GM23248 (cell line): ENCODE measurements around the gene RABIF. TPM values are rescaled to one million over a fixed set of nuclear protein-coding genes. Genes with fewer than 3 reads are reported as not detected.

Experiments used
- DNase-seq: peaks from one replicate; pipeline ENCODE4 v3.0.0-alpha.2; 2015
- H2AFZ ChIP-seq: fragments of 200-600 bp; sonication (generic); 2 replicates; pipeline ENCODE4 v1.6.1; 2016; ENCODE audit warnings: antibody characterized with exemption
- H3F3A ChIP-seq: fragments of 200-600 bp; sonication (generic); 2 replicates; pipeline ENCODE4 v1.6.1; 2016; ENCODE audit warnings: mild to moderate bottlenecking, antibody characterized with exemption, mixed run types; ENCODE audit not compliant: insufficient read depth
- H3K27ac ChIP-seq: fragments of 200-600 bp; sonication (generic); 2 replicates; pipeline ENCODE4 v1.5.1; 2016; ENCODE audit warnings: mild to moderate bottlenecking
- H3K27me3 ChIP-seq: fragments of 200-600 bp; sonication (generic); replicated peaks from 2 replicates; pipeline ENCODE4 v1.6.1; 2016; ENCODE audit warnings: mild to moderate bottlenecking; ENCODE audit not compliant: insufficient read depth
- H3K36me3 ChIP-seq: fragments of 200-600 bp; sonication (generic); 2 replicates; pipeline ENCODE4 v1.6.1; 2016; ENCODE audit warnings: low read depth, mild to moderate bottlenecking
- H3K4me1 ChIP-seq: fragments of 200-600 bp; sonication (generic); 2 replicates; pipeline ENCODE4 v1.6.1; 2016; ENCODE audit warnings: mild to moderate bottlenecking; ENCODE audit not compliant: insufficient read depth
- H3K4me2 ChIP-seq: fragments of 200-600 bp; sonication (generic); one replicate; pipeline ENCODE4 v1.6.1; 2016; ENCODE audit warnings: mild to moderate bottlenecking; ENCODE audit not compliant: unreplicated experiment
- H3K4me3 ChIP-seq: fragments of 200-600 bp; sonication (generic); 2 replicates; pipeline ENCODE4 v1.5.1; 2016; ENCODE audit warnings: mild to moderate bottlenecking
- H3K79me2 ChIP-seq: fragments of 200-600 bp; sonication (generic); 2 replicates; pipeline ENCODE4 v1.6.1; 2016; ENCODE audit warnings: mild to moderate bottlenecking; ENCODE audit not compliant: insufficient read depth
- H3K9ac ChIP-seq: fragments of 200-600 bp; sonication (generic); 2 replicates; pipeline ENCODE4 v1.6.1; 2016; ENCODE audit warnings: mild to moderate bottlenecking
- H3K9me2 ChIP-seq: fragments of 200-600 bp; sonication (generic); 2 replicates; pipeline ENCODE4 v1.6.1; 2016; ENCODE audit warnings: mixed run types, mild to moderate bottlenecking, moderate library complexity; ENCODE audit not compliant: insufficient read depth
- H3K9me3 ChIP-seq: fragments of 200-600 bp; sonication (generic); one replicate; pipeline ENCODE4 v1.6.1; 2017; ENCODE audit warnings: low read depth
- H4K20me1 ChIP-seq: fragments of 200-600 bp; sonication (generic); 2 replicates; pipeline ENCODE4 v1.6.0; 2016; ENCODE audit not compliant: insufficient read depth
- EZH2 ChIP-seq: fragments of 200-600 bp; sonication (generic); IDR thresholded peaks from 2 replicates; pipeline ENCODE4 v1.6.1; 2018; ENCODE audit warnings: antibody characterized with exemption, mild to moderate bottlenecking; ENCODE audit not compliant: insufficient read depth, poor library complexity, severe bottlenecking
- EZH2phosphoT487 ChIP-seq: fragments of 200-600 bp; sonication (generic); IDR thresholded peaks from 2 replicates; pipeline ENCODE4 v1.6.1; 2018; ENCODE audit warnings: antibody characterized with exemption, moderate library complexity, mild to moderate bottlenecking, low read depth; ENCODE audit not compliant: insufficient read depth
- WGBS, 2 experiments: methylation state at CpG; one replicate each; pipeline ENCODE4 v1.1.6; 2015 to 2017; ENCODE audit warnings: low lambda C conversion rate in 2 of 2, low coverage in 1 of 2; ENCODE audit errors: missing lambda C conversion rate in 2 of 2; 5-methylcytosine and 5-hydroxymethylcytosine counted together
- in situ Hi-C: fragments of 300-500 bp; cut with MboI; formaldehyde crosslinking; loops from 2 replicates; pipeline ENCODE4 v1.15.0; 2020
- polyA plus RNA-seq: library from polyadenylated mRNA; unstranded; fragments of >200 nt; fragmentation: Nextera tagmentation; extraction: Ambion mirVana; gene quantifications from 2 replicates; pipeline ENCODE4 v1.2.1, GENCODE V29; 2016
- total RNA-seq: library from RNA; depleted of rRNA; stranded (reverse); fragments of >200 nt; shearing (Covaris generic); gene quantifications from 2 replicates; pipeline ENCODE4 v1.2.3, GENCODE V29; 2014

RABIF gene
- total and polyA plus RNA-seq, 2 experiments from 2014 or later = 7.2 to 17.0 TPM

GRCh38 chr1:202888221-202888530 is 773 bp downstream of the RABIF start:
- peaks cover 27% of the 10 kb centered on the region for H3F3A ChIP-seq
- peak overlapping the region; percentile 71 for H3K27ac ChIP-seq
- peak overlapping the region; percentile 85 for H3K4me3 ChIP-seq
- peaks cover 42% of the 10 kb centered on the region for H3K79me2 ChIP-seq
- peak; percentile 64 for DNase-seq
- H3K27me3 ChIP-seq = no peaks in the 10 kb centered on the region
- TF ChIP-seq EZH2 (no peak), EZH2phosphoT487 (no peak)
- H3K36me3 ChIP-seq = peaks cover 8% of the 10 kb centered on the region; the same call in 1 of the 2 replicates
- peak overlapping the region; percentile 91 for H3K4me2 ChIP-seq
- H2AFZ ChIP-seq = peak overlapping the region; percentile 85
- H3K4me1 ChIP-seq = peaks cover 6% of the 10 kb centered on the region; the same call in 1 of the 2 replicates
- H3K9me3 ChIP-seq = no peaks in the 10 kb centered on the region
- in situ Hi-C loops = no loop called here
- H4K20me1 ChIP-seq = no peaks in the 10 kb centered on the region
- no peaks in the 10 kb centered on the region for H3K9me2 ChIP-seq
- 0 to 1% methylated on average over 10 of the region's 10 CpGs for WGBS, 2 experiments
- H3K9ac ChIP-seq = peak overlapping the region; percentile 74

GRCh38 chr1:202880961-202881460 is 7.9 kb downstream of the RABIF start:
- no peaks in the 10 kb centered on the region for H3K4me1 ChIP-seq
- TF ChIP-seq EZH2 (no peak), EZH2phosphoT487 (no peak)
- 92 to 95% methylated on average over 10 of the region's 10 CpGs for WGBS, 2 experiments

GRCh38 chr1:202880062-202880461 is 8.9 kb downstream of the RABIF start:
- no peak overlapping the region for H3K9ac ChIP-seq
- no peaks in the 10 kb centered on the region for H3K4me1 ChIP-seq
- H3K4me3 ChIP-seq = no peak overlapping the region
- no peaks in the 10 kb centered on the region for H3K9me3 ChIP-seq
- no peak overlapping the region for H3K27ac ChIP-seq
- H3F3A ChIP-seq = no peaks in the 10 kb centered on the region
- no peaks in the 10 kb centered on the region for H4K20me1 ChIP-seq
- H3K36me3 ChIP-seq = peaks cover 14% of the 10 kb centered on the region
- no peak overlapping the region for H3K4me2 ChIP-seq
- H3K79me2 ChIP-seq = peaks cover 20% of the 10 kb centered on the region
- no peaks in the 10 kb centered on the region for H3K9me2 ChIP-seq
- TF ChIP-seq EZH2 (no peak), EZH2phosphoT487 (no peak)
- in situ Hi-C loops = no loop called here
- H2AFZ ChIP-seq = no peak overlapping the region
- no peaks in the 10 kb centered on the region for H3K27me3 ChIP-seq
- DNase-seq = no peak

More at GRCh38 chr1:202880961-202881460, 7.9 kb downstream of the RABIF start:
- Histone ChIP-seq H3K4me2 (no peak overlapping the region), H3K9me2 (no peaks in the 10 kb centered on the region), H4K20me1 (no peaks in the 10 kb centered on the region), H3K9me3 (no peaks in the 10 kb centered on the region), H3K9ac (no peak overlapping the region), H3K27ac (no peak overlapping the region), H3K36me3 (peaks cover 14% of the 10 kb centered on the region), H3K79me2 (peaks cover 29% of the 10 kb centered on the region), H2AFZ (no peak overlapping the region), H3F3A (no peaks in the 10 kb centered on the region), H3K4me3 (no peak overlapping the region), H3K27me3 (no peaks in the 10 kb centered on the region)
- no peak for DNase-seq
- in situ Hi-C loops = no loop called here

- no peak for TF ChIP-seq EZH2phosphoT487
- TF ChIP-seq EZH2 = no peak
Measured at GRCh38 chr1:202879128-202879527, 9.8 kb downstream of the RABIF start.

GRCh38 chr1:202873026-202873425 is 15.9 kb downstream of the RABIF start:
- Histone ChIP-seq H3K27me3 (no peaks in the 10 kb centered on the region), H3K27ac (no peak overlapping the region), H3K79me2 (no peaks in the 10 kb centered on the region), H3K4me2 (no peak overlapping the region), H4K20me1 (no peaks in the 10 kb centered on the region), H3F3A (no peaks in the 10 kb centered on the region), H3K9me3 (no peaks in the 10 kb centered on the region), H3K36me3 (no peaks in the 10 kb centered on the region), H2AFZ (no peak overlapping the region), H3K9ac (no peak overlapping the region), H3K9me2 (no peaks in the 10 kb centered on the region), H3K4me3 (no peak overlapping the region), H3K4me1 (no peaks in the 10 kb centered on the region)
- in situ Hi-C loops = no loop called here
- TF ChIP-seq EZH2phosphoT487 = no peak
- no peak for TF ChIP-seq EZH2
- no peak for DNase-seq
- WGBS, 2 experiments = 88 to 89% methylated on average over 4 of the region's 4 CpGs

More at GRCh38 chr1:202879128-202879527, 9.8 kb downstream of the RABIF start:
- Histone ChIP-seq H3K36me3 (peaks cover 14% of the 10 kb centered on the region), H2AFZ (no peak overlapping the region), H3K27me3 (no peaks in the 10 kb centered on the region), H3K4me2 (no peak overlapping the region), H3F3A (no peaks in the 10 kb centered on the region), H3K27ac (no peak overlapping the region), H3K9me2 (no peaks in the 10 kb centered on the region), H3K9ac (no peak overlapping the region), H3K79me2 (peaks cover 14% of the 10 kb centered on the region), H3K4me3 (no peak overlapping the region), H3K4me1 (no peaks in the 10 kb centered on the region), H3K9me3 (no peaks in the 10 kb centered on the region), H4K20me1 (no peaks in the 10 kb centered on the region)
- DNase-seq = no peak
- 98 to 100% methylated on average over 1 of the region's 1 CpG for WGBS, 2 experiments
- in situ Hi-C loops = no loop called here
